Measurements from ENCODE around the gene TMA16. TPM values are rescaled to one million over a fixed set of nuclear protein-coding genes. Genes with fewer than 3 reads are reported as not detected.

The TMA16 gene
- total RNA-seq, 1 donor from 2014 or later, result 26.1 TPM

DNA sequence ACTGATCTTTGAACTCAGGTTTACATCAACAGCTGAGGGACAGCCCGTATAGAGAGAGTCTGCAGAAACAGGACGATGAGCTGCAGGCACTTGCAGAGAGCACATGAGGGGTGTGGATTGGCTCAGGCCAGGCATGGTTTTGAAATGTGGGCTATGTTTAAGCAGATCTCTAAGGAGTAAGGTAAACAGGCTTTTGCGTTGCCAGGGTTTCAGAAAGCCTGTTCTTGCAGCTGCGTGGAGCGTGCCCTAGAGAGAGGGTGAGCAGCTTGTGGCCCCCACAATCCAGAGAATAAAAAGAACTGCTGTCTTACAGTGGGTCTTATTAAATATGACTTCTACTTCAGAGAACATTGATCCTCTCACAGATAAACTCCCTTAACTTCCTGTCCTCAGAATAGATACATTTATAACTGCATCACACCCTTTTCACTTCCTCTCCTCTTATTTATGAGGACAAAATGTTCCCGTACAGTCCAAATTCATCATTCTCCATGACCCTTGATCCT, 64.1 kb downstream of the TMA16 start:
- no peak for DNase-seq (ENCODE audit: extremely low read depth, low read depth, low spot score)

DNA sequence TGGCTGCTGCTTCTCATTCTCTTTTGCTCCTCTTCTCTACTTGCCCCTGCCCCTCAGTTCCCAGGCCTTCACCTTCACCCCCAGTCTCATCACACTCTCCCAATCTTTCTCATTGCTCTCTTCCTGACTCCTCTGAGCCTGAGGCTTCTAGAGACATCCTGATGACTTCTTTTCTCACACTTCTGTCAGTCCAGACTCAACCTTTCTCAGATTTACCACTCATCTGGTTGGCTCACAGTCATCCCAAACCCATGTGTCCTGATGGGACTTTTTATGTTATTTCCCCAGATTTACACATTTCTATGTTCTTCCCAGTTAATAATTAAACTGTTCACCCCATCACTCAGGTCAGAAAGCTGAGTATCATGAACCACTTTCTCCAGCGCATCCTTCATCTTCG, 68.0 kb downstream of the TMA16 start:
- DNase-seq (ENCODE audit: extremely low read depth, low read depth, low spot score), result no peak

DNA sequence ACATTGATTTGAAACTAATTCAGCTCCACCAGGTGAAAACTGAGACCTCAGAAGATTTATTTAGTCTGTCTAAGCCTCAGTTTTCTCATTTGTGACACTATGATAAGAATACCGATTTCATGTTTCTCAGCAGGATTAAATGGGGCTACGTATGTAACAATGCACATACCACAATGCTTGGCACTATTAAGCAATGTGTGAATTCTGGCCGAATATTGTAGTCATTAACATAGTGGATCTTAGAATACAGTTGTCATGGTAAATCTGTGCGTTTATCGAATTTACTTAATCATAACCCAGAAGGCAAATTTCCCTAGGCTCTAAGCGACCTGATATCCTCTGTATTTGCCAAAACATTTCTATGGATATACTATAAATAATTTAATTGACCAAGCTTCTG, 69.1 kb downstream of the TMA16 start:
- DNase-seq (ENCODE audit: extremely low read depth, low read depth, low spot score), result no peak

DNA sequence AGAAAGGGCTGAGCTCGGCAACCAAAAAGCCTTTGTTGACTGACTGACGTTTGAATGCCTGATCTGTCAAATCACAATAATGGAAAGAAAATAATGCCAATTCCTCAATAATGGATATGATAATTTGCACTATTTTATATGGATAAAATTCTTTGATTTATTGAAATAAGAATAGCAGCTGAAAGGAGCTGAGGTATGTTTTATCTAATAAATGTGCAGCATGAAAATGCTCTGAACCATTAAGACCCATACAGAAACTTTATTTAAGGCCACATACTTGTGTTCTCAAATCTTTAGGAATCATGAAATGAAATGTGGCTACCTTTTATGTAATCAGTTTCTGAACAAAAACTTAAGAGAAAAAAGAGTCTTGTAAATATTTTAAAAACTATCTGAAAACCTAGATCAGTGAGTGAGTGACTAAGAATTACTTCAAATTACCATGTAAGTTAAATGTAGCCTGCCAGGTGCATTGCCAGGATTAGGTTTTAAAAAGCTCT, 69.8 kb downstream of the TMA16 start:
- DNase-seq (ENCODE audit: extremely low read depth, low read depth, low spot score), result no peak

DNA sequence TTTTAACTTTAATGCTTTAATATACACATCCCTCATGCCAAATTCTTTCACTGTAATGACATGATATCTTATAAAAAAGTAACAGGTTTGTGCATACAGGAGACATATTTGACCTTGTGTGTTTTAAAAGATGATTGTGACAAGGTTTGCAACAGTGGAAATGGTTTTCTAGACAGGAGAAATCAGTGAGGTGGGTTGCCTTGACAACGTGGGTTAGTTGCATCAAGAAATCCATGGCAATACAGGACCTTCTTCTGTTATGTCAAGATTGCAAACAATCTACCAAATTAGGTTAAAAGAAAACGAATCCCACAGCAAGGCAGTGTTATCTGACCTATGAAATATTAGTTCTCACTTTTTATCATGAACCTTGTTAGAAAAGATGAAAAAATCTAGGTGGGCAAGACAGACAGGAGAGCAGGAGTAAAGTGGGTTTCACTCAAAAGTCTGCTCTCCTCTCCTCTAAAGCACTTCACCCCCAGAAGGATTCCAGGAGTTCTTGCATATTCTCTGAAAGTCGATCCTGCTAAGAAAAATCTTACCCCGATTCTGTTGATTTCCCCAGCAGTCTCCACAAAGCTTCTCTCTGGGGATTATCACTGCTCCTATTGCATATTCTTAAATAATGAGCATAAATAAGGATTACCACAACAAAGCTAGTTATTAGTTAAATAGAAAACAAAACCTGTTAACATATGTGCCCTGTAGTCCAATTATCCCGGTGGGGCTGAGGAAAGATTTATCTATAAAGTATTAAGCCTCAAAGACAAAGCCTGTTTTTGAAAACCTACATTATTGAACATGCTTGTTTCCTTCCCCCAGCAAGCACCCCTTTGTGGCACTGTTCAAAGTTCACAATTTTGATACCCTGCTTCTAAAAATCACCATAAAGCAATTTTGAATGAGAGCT, 71.0 kb downstream of the TMA16 start:
- DNase-seq (ENCODE audit: extremely low read depth, low read depth, low spot score), result no peak

DNA sequence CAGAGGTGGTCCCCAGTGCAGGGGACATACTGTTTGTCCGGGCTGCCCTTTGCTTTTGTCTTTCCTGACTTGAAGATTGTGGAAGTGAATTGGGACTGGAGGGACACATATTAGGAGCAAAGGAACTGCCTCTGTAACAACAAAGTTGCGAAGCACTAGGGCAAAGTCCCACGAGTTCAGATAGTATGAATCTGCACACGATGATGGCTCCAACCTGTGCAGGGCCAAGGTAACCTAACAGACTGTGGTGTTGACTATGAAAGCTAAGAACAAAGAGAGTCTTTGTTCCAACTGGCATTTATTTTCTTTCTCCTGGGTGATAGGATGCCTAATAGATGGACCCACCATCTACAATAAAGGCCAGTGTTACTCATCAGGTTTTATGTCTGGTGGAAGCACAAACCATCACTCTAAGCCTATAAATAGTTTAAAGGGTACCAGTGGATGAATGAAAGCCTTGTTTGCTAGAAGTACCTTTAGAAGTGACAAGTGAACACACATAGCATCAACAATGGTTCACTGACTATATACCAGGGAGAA, 71.8 kb downstream of the TMA16 start:
- no peak for DNase-seq (ENCODE audit: extremely low read depth, low read depth, low spot score)

DNA sequence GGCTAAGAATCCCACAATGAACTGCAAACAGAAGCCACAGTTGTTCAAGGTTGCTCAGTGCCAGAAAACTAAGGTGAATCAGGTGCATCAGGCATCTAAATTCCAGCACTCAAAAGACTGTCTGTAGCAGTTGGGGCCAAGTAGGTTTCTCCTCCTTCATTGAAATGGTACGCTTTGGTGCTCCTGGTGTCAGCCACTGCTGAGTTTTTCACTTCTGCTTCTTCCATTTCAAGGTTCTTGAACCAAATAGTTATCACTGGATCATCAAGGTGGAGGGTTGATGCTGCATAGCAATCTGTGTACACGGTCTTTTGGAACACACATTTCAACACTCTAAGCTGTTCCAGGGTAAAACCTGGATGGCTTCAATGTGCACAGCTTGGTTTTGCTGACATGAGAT, 74.4 kb downstream of the TMA16 start:
- DNase-seq (ENCODE audit: extremely low read depth, low read depth, low spot score), result no peak

Other genes starting within 250 kb of the TMA16 start
- gene NPY1R, start 162.1 kb upstream of the TMA16 start, total RNA-seq, result 0.23 and 0.58 TPM in 2 replicates
- not detected in 2 replicates for gene NPY5R, start 150.8 kb upstream of the TMA16 start, total RNA-seq
- gene TKTL2, start 20.9 kb upstream of the TMA16 start, total RNA-seq, result not detected in 2 replicates

Data from glomerular endothelial cell (primary cell).